Natural killer cell treated with Interleukin-12 subunit alpha and Interleukin-12 subunit beta and Interleukin-15 and Interleukin-18, amount 100 ng/mL, for 72 hours (primary cell): ENCODE data around the gene CALML6. TPM values are rescaled to one million over a fixed set of nuclear protein-coding genes. Genes with fewer than 3 reads are reported as not detected.
"Not testable (repeated sequence)": the region's sequence is repeated elsewhere in the genome, so short reads cannot be mapped to it uniquely, and the experiment has no call there.

ENCODE experiments used
- ATAC-seq, 2 donors: fragments of 150-1000 bp; cut with Tn5 transposase in 1 of 2; sonication (Bioruptor Pico), chemical (Tn5 transposase) in 1 of 2; 2 replicates each; pipeline ENCODE4 v1.10.0; 2021
- DNase-seq: peaks from one replicate; pipeline ENCODE4 v3.0.0; 2022; ENCODE audit warnings: low spot score
- H3K27ac Mint-ChIP-seq, 2 donors: 1 replicate in 1 of 2; 2 replicates in 1 of 2; pipeline ENCODE4 v1.8.0; 2022; ENCODE audit warnings: mixed read lengths in 2 of 2, mild to moderate bottlenecking in 1 of 2, moderate library complexity in 1 of 2
- H3K27me3 Mint-ChIP-seq, 2 donors: 1 replicate in 1 of 2; 2 replicates in 1 of 2; pipeline ENCODE4 v1.8.0; 2022; ENCODE audit warnings: mixed read lengths in 2 of 2
- H3K36me3 Mint-ChIP-seq: one replicate; pipeline ENCODE4 v1.8.0; 2022; ENCODE audit warnings: mixed read lengths
- H3K4me1 Mint-ChIP-seq, 2 donors: 1 replicate in 1 of 2; 2 replicates in 1 of 2; pipeline ENCODE4 v1.8.0; 2022; ENCODE audit warnings: low read depth in 2 of 2, mixed read lengths in 2 of 2, mild to moderate bottlenecking in 1 of 2
- H3K4me3 Mint-ChIP-seq: one replicate; pipeline ENCODE4 v1.8.0; 2022; ENCODE audit warnings: mixed read lengths
- H3K9me3 Mint-ChIP-seq: 2 replicates; pipeline ENCODE4 v1.8.0; 2022; ENCODE audit warnings: mixed read lengths
- total RNA-seq, 2 donors: library from RNA; stranded (reverse); gene quantifications; one replicate each; pipeline ENCODE4 v1.2.3, GENCODE V29; 2022

The CALML6 gene
- total RNA-seq, 2 donors from 2014 or later, result 1.00 to 1.2 TPM

GRCh38 chr1:1929102-1929638 lies 14.1 kb downstream of the CALML6 start:
- H3K4me1 Mint-ChIP-seq, result peaks cover 2 to 3% of the 10 kb centered on the region in 2 donors
- H3K27me3 Mint-ChIP-seq, result no peaks in the 10 kb centered on the region
- ATAC-seq (peak in 1 of 2 donors; percentile 2), DNase-seq (peak; percentile 56)
- H3K4me3 Mint-ChIP-seq, result no peak overlapping the region
- peaks cover 3% of the 10 kb centered on the region for H3K9me3 Mint-ChIP-seq
- H3K27ac Mint-ChIP-seq, result no peak overlapping the region
- H3K36me3 Mint-ChIP-seq, result peaks cover 2% of the 10 kb centered on the region

- peak; percentile 53 for DNase-seq
- peaks cover 4% of the 10 kb centered on the region for H3K36me3 Mint-ChIP-seq
- H3K4me1 Mint-ChIP-seq, result peaks cover under 1 to 4% of the 10 kb centered on the region in 2 donors
- H3K27me3 Mint-ChIP-seq, result no peaks in the 10 kb centered on the region
- peak in 1 of 2 donors; percentile 40 for ATAC-seq
- H3K9me3 Mint-ChIP-seq, result peaks cover 4% of the 10 kb centered on the region
- H3K4me3 Mint-ChIP-seq, result no peak overlapping the region
- H3K27ac Mint-ChIP-seq, result no peak overlapping the region
These were observed 14.8 kb downstream of the CALML6 start for GRCh38 chr1:1929639-1930545.

GRCh38 chr1:1934848-1935247 lies 19.8 kb downstream of the CALML6 start:
- not testable (repeated sequence) for H3K36me3 Mint-ChIP-seq, H3K27me3 Mint-ChIP-seq, ATAC-seq, H3K4me3 Mint-ChIP-seq, DNase-seq, H3K4me1 Mint-ChIP-seq, H3K9me3 Mint-ChIP-seq, H3K27ac Mint-ChIP-seq

- Mint-ChIP-seq H3K36me3 (peaks cover 4% of the 10 kb centered on the region), H3K27me3 (peaks cover 3 to 8% of the 10 kb centered on the region in 2 donors), H3K4me1 (peaks cover 0 to 4% of the 10 kb centered on the region in 2 donors), H3K27ac (no peak overlapping the region), H3K9me3 (peaks cover 4% of the 10 kb centered on the region), H3K4me3 (no peak overlapping the region)
- ATAC-seq (no peak), DNase-seq (no peak)
These were observed 22.0 kb downstream of the CALML6 start for GRCh38 chr1:1937061-1937460.

GRCh38 chr1:1937549-1938275 lies 22.7 kb downstream of the CALML6 start:
- no peak overlapping the region for H3K27ac Mint-ChIP-seq
- peaks cover 4% of the 10 kb centered on the region for H3K9me3 Mint-ChIP-seq
- peaks cover 0 to 4% of the 10 kb centered on the region in 2 donors for H3K4me1 Mint-ChIP-seq
- DNase-seq (peak; percentile 56), ATAC-seq (no peak)
- H3K36me3 Mint-ChIP-seq, result peaks cover 4% of the 10 kb centered on the region
- no peak overlapping the region for H3K4me3 Mint-ChIP-seq
- H3K27me3 Mint-ChIP-seq, result peaks cover 3 to 8% of the 10 kb centered on the region in 2 donors

- H3K36me3 Mint-ChIP-seq, result peaks cover 4% of the 10 kb centered on the region
- H3K9me3 Mint-ChIP-seq, result peaks cover 4% of the 10 kb centered on the region
- DNase-seq (no peak), ATAC-seq (no peak)
- no peak overlapping the region for H3K4me3 Mint-ChIP-seq
- peaks cover 3 to 8% of the 10 kb centered on the region in 2 donors for H3K27me3 Mint-ChIP-seq
- H3K4me1 Mint-ChIP-seq, result peaks cover 0 to 4% of the 10 kb centered on the region in 2 donors
- no peak overlapping the region for H3K27ac Mint-ChIP-seq
These were observed 23.2 kb downstream of the CALML6 start for GRCh38 chr1:1938276-1938573.

- no peak overlapping the region for H3K27ac Mint-ChIP-seq
- no peak for ATAC-seq
These were observed 23.7 kb downstream of the CALML6 start for GRCh38 chr1:1938613-1939295.

GRCh38 chr1:1939296-1940122 lies 24.4 kb downstream of the CALML6 start:
- H3K9me3 Mint-ChIP-seq, result no peaks in the 10 kb centered on the region
- H3K36me3 Mint-ChIP-seq, result no peaks in the 10 kb centered on the region
- no peak overlapping the region for H3K4me3 Mint-ChIP-seq
- peaks cover 3 to 8% of the 10 kb centered on the region in 2 donors for H3K27me3 Mint-ChIP-seq
- H3K27ac Mint-ChIP-seq, result no peak overlapping the region
- DNase-seq (peak; percentile 56), ATAC-seq (no peak)
- peaks cover 0 to 3% of the 10 kb centered on the region in 2 donors for H3K4me1 Mint-ChIP-seq

More at GRCh38 chr1:1938613-1939295, 23.7 kb downstream of the CALML6 start:
- no peak overlapping the region for H3K4me3 Mint-ChIP-seq
- peaks cover 4% of the 10 kb centered on the region for H3K9me3 Mint-ChIP-seq
- no peak for DNase-seq
- peaks cover 3 to 8% of the 10 kb centered on the region in 2 donors for H3K27me3 Mint-ChIP-seq
- peaks cover under 1 to 4% of the 10 kb centered on the region in 2 donors for H3K4me1 Mint-ChIP-seq
- H3K36me3 Mint-ChIP-seq, result peaks cover 4% of the 10 kb centered on the region

GRCh38 chr1:1940123-1940425 lies 25.0 kb downstream of the CALML6 start:
- no peaks in the 10 kb centered on the region for H3K9me3 Mint-ChIP-seq
- H3K4me1 Mint-ChIP-seq, result peaks cover 0 to 3% of the 10 kb centered on the region in 2 donors
- no peak overlapping the region for H3K4me3 Mint-ChIP-seq
- peaks cover 3 to 8% of the 10 kb centered on the region in 2 donors for H3K27me3 Mint-ChIP-seq
- DNase-seq, result no peak
- no peak for ATAC-seq
- H3K27ac Mint-ChIP-seq, result no peak overlapping the region
- H3K36me3 Mint-ChIP-seq, result no peaks in the 10 kb centered on the region

GRCh38 chr1:1941211-1941841 lies 26.3 kb downstream of the CALML6 start:
- no peak overlapping the region for H3K27ac Mint-ChIP-seq
- no peak overlapping the region for H3K4me3 Mint-ChIP-seq
- ATAC-seq (no peak), DNase-seq (no peak)
- H3K36me3 Mint-ChIP-seq, result no peaks in the 10 kb centered on the region
- peaks cover 0 to 3% of the 10 kb centered on the region in 2 donors for H3K4me1 Mint-ChIP-seq
- no peaks in the 10 kb centered on the region for H3K9me3 Mint-ChIP-seq
- no peaks in the 10 kb centered on the region for H3K27me3 Mint-ChIP-seq

GRCh38 chr1:1941868-1942752 lies 27.1 kb downstream of the CALML6 start:
- no peak overlapping the region for H3K4me3 Mint-ChIP-seq
- H3K27me3 Mint-ChIP-seq, result no peaks in the 10 kb centered on the region
- H3K36me3 Mint-ChIP-seq, result no peaks in the 10 kb centered on the region
- H3K9me3 Mint-ChIP-seq, result no peaks in the 10 kb centered on the region
- no peak for DNase-seq
- H3K4me1 Mint-ChIP-seq, result peaks cover 0 to 3% of the 10 kb centered on the region in 2 donors
- no peak for ATAC-seq
- no peak overlapping the region for H3K27ac Mint-ChIP-seq
